Panc1 (cell line): ENCODE data around the gene COMMD1. TPM values are rescaled to one million over a fixed set of nuclear protein-coding genes. Genes with fewer than 3 reads are reported as not detected.

Source experiments
- ATAC-seq: fragments of 200-7000 bp; cut with Tn5 transposase; 2 replicates; pipeline ENCODE4 v1.9.1; 2020; ENCODE audit warnings: mild to moderate bottlenecking, moderate library complexity
- BruUV-seq: library from RNA; stranded (reverse); fragments of 400-500 nt; replicated peaks from 2 replicates; lab custom pipeline; 2021; lab: Mats Ljungman, UMichigan
- CTCF ChIA-PET: fragments of 300-600 bp; sonication (Branson Sonifier 250); formaldehyde crosslinking; loops from one replicate; lab custom pipeline; 2022; ENCODE audit warnings: antibody characterized with exemption; lab: Charles Lee
- POLR2A ChIA-PET: fragments of 300-600 bp; sonication (Branson Sonifier 250); formaldehyde crosslinking; loops from one replicate; lab custom pipeline; 2022; ENCODE audit warnings: antibody characterized with exemption; lab: Charles Lee
- DNase-seq: peaks from one replicate; pipeline ENCODE4 v3.0.0-alpha.2; 2010; ENCODE audit warnings: low read depth, low spot score
- H3K27ac ChIP-seq: 2 replicates; pipeline ENCODE4 v1.5.1; 2011; ENCODE audit warnings: mild to moderate bottlenecking, low read length, inconsistent platforms
- H3K27me3 ChIP-seq: fragments of 200-500 bp; sonication (Bioruptor generic); 2 replicates; pipeline ENCODE4 v1.6.0; 2014; ENCODE audit warnings: low read length, inconsistent platforms; ENCODE audit not compliant: control insufficient read depth, insufficient read depth
- H3K36me3 ChIP-seq: fragments of 200-500 bp; sonication (Bioruptor generic); 2 replicates; pipeline ENCODE4 v1.5.1; 2014; ENCODE audit warnings: inconsistent platforms, mild to moderate bottlenecking, low read length, moderate library complexity; ENCODE audit not compliant: control insufficient read depth, insufficient read depth
- H3K4me1 ChIP-seq: 2 replicates; pipeline ENCODE4 v1.5.1; 2011; ENCODE audit warnings: inconsistent platforms, mild to moderate bottlenecking, low read length, moderate library complexity; ENCODE audit not compliant: control insufficient read depth, insufficient read depth
- H3K4me3 ChIP-seq, 2 experiments: 2 replicates each; pipeline ENCODE4 v1.5.1; 2011 to 2012; ENCODE audit warnings: low read depth in 2 of 2, low read length in 2 of 2, mild to moderate bottlenecking in 2 of 2, inconsistent platforms in 1 of 2, moderate library complexity in 1 of 2
- H3K9me3 ChIP-seq: fragments of 200-500 bp; sonication (Bioruptor generic); 2 replicates; pipeline ENCODE4 v1.5.1; 2014; ENCODE audit warnings: low read depth, mild to moderate bottlenecking, inconsistent platforms, low read length, moderate library complexity; ENCODE audit not compliant: control insufficient read depth, insufficient read depth
- POLR2AphosphoS5 ChIP-seq: IDR thresholded peaks from 2 replicates; pipeline ENCODE4 v1.6.1; 2012; ENCODE audit warnings: mild to moderate bottlenecking, low read depth, low read length, moderate library complexity
- SIN3A ChIP-seq: IDR thresholded peaks from 2 replicates; pipeline ENCODE4 v1.6.1; 2012; ENCODE audit warnings: low read depth, mild to moderate bottlenecking, low read length, moderate library complexity, borderline replicate concordance; ENCODE audit not compliant: insufficient read depth
- TCF7L2 ChIP-seq: IDR thresholded peaks from 2 replicates; pipeline ENCODE4 v1.6.1; 2011; ENCODE audit warnings: mild to moderate bottlenecking, low read depth, low read length, inconsistent platforms
- in situ Hi-C: cut with HindIII; loops from 2 replicates; pipeline ENCODE4 v1.10.0; 2016; ENCODE audit warnings: low sequenced_read_pairs, low pct_unique_long_range_greater_than_20kb
- intact Hi-C: fragments of 100-400 bp; cut with micrococcal nuclease; formaldehyde crosslinking; loops from one replicate; pipeline ENCODE4 v1.10.0; 2022; ENCODE audit not compliant: unreplicated experiment
- total RNA-seq: library from RNA; stranded (reverse); gene quantifications from one replicate; pipeline ENCODE4 v1.2.1, GENCODE V29; 2021; ENCODE audit not compliant: unreplicated experiment
- TF ChIP-seq, protein P1 (sequence below), 2 experiments: IDR thresholded peaks; 2 replicates each; pipeline ENCODE4 v1.6.1; 2011 to 2012; ENCODE audit warnings: low read depth in 2 of 2, control low read depth in 1 of 2, low read length in 1 of 2, mild to moderate bottlenecking in 1 of 2, moderate library complexity in 1 of 2; ENCODE audit not compliant: insufficient read depth in 1 of 2
- TF ChIP-seq, protein P2 (sequence below): fragments of 450-650 bp; IDR thresholded peaks from 2 replicates; pipeline ENCODE4 v1.5.1; 2017; ENCODE audit warnings: mild to moderate bottlenecking

Gene COMMD1
- total RNA-seq, 1 experiment from 2014 or later: 40.3 TPM

GRCh38 chr2:61995065-61995464 is 89.6 kb downstream of the COMMD1 start:
- ATAC-seq: no peak
- DNase-seq: no peak
- intact Hi-C loops: no loop called here
- CTCF ChIA-PET: no interaction called here
- Histone ChIP-seq H3K4me3 (no peak overlapping the region), H3K27me3 (no peaks in the 10 kb centered on the region), H3K9me3 (no peaks in the 10 kb centered on the region), H3K36me3 (no peaks in the 10 kb centered on the region), H3K27ac (no peak overlapping the region), H3K4me1 (no peaks in the 10 kb centered on the region)
- in situ Hi-C loops: no loop called here
- no TSS peak for BruUV-seq
- POLR2A ChIA-PET: no interaction called here
- no peak for TF ChIP-seq TCF7L2
- TF ChIP-seq, protein P1, sequence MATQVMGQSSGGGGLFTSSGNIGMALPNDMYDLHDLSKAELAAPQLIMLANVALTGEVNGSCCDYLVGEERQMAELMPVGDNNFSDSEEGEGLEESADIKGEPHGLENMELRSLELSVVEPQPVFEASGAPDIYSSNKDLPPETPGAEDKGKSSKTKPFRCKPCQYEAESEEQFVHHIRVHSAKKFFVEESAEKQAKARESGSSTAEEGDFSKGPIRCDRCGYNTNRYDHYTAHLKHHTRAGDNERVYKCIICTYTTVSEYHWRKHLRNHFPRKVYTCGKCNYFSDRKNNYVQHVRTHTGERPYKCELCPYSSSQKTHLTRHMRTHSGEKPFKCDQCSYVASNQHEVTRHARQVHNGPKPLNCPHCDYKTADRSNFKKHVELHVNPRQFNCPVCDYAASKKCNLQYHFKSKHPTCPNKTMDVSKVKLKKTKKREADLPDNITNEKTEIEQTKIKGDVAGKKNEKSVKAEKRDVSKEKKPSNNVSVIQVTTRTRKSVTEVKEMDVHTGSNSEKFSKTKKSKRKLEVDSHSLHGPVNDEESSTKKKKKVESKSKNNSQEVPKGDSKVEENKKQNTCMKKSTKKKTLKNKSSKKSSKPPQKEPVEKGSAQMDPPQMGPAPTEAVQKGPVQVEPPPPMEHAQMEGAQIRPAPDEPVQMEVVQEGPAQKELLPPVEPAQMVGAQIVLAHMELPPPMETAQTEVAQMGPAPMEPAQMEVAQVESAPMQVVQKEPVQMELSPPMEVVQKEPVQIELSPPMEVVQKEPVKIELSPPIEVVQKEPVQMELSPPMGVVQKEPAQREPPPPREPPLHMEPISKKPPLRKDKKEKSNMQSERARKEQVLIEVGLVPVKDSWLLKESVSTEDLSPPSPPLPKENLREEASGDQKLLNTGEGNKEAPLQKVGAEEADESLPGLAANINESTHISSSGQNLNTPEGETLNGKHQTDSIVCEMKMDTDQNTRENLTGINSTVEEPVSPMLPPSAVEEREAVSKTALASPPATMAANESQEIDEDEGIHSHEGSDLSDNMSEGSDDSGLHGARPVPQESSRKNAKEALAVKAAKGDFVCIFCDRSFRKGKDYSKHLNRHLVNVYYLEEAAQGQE (IDR thresholded peaks at IDR 0.05; ENCODE audit: insufficient read depth in 1 of 2, low read depth in 2 of 2, low read length in 1 of 2): no peak
- no peak for TF ChIP-seq SIN3A
- TF ChIP-seq, protein P2, sequence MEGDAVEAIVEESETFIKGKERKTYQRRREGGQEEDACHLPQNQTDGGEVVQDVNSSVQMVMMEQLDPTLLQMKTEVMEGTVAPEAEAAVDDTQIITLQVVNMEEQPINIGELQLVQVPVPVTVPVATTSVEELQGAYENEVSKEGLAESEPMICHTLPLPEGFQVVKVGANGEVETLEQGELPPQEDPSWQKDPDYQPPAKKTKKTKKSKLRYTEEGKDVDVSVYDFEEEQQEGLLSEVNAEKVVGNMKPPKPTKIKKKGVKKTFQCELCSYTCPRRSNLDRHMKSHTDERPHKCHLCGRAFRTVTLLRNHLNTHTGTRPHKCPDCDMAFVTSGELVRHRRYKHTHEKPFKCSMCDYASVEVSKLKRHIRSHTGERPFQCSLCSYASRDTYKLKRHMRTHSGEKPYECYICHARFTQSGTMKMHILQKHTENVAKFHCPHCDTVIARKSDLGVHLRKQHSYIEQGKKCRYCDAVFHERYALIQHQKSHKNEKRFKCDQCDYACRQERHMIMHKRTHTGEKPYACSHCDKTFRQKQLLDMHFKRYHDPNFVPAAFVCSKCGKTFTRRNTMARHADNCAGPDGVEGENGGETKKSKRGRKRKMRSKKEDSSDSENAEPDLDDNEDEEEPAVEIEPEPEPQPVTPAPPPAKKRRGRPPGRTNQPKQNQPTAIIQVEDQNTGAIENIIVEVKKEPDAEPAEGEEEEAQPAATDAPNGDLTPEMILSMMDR: no peak
- TF ChIP-seq POLR2AphosphoS5: no peak

GRCh38 chr2:61995515-61995914 is 90.0 kb downstream of the COMMD1 start:
- DNase-seq (no peak), ATAC-seq (no peak)
- TF ChIP-seq POLR2AphosphoS5 (no peak), SIN3A (no peak), TCF7L2 (no peak)
- TF ChIP-seq, protein P2: no peak
- TF ChIP-seq, protein P1 (IDR thresholded peaks at IDR 0.05; ENCODE audit: insufficient read depth in 1 of 2, low read depth in 2 of 2, low read length in 1 of 2): no peak
- H3K27ac ChIP-seq: no peak overlapping the region
- intact Hi-C loops (no loop called here), in situ Hi-C loops (no loop called here)
- no peaks in the 10 kb centered on the region for H3K4me1 ChIP-seq
- no peaks in the 10 kb centered on the region for H3K27me3 ChIP-seq
- ChIA-PET CTCF (no interaction called here), POLR2A (no interaction called here)
- no peak overlapping the region for H3K4me3 ChIP-seq
- no peaks in the 10 kb centered on the region for H3K9me3 ChIP-seq
- no peaks in the 10 kb centered on the region for H3K36me3 ChIP-seq
- BruUV-seq: no TSS peak
